GM18867 (cell line): ENCODE measurements around the gene RANBP9.

Source experiments
- ATAC-seq: cut with Tn5 transposase; IDR thresholded peaks from one replicate; pipeline ENCODE4 v1.9.1; 2021; ENCODE audit warnings: mild to moderate bottlenecking, moderate library complexity; ENCODE audit not compliant: unreplicated experiment

RANBP9 gene

GRCh38 chr6:13572240-13572639 is 139.4 kb downstream of the RANBP9 start:
- ATAC-seq = no peak
